ENCODE results near the gene KRTAP9-2. TPM values are rescaled to one million over a fixed set of nuclear protein-coding genes. Genes with fewer than 3 reads are reported as not detected.

The KRTAP9-2 gene
- total RNA-seq, 1 experiment from 2014 or later, result not detected

Small RNA genes within 50 kb of the gene (small RNA-seq; reads per million reads assigned to genes)
- gene KRTAP4-17P, result 0 reads per million in 2 experiments

Other genes with a start within 250 kb of the KRTAP9-2 start
- gene KRT40, start 242.3 kb upstream of the KRTAP9-2 start, total RNA-seq (2014; rRNA removed; shearing (Covaris generic)), result not detected in 2 replicates
- not detected in 2 replicates for gene KRTAP3-3, start 232.5 kb upstream of the KRTAP9-2 start, total RNA-seq (2014; rRNA removed; shearing (Covaris generic))
- not detected in 2 replicates for gene KRTAP3-2, start 226.7 kb upstream of the KRTAP9-2 start, total RNA-seq (2014; rRNA removed; shearing (Covaris generic))
- gene KRTAP3-1, start 217.5 kb upstream of the KRTAP9-2 start, total RNA-seq (2014; rRNA removed; shearing (Covaris generic)), result not detected in 2 replicates
- not detected in 2 replicates for gene KRTAP1-5, start 199.4 kb upstream of the KRTAP9-2 start, total RNA-seq (2014; rRNA removed; shearing (Covaris generic))
- not detected in 2 replicates for gene KRTAP1-4, start 196.5 kb upstream of the KRTAP9-2 start, total RNA-seq (2014; rRNA removed; shearing (Covaris generic))
- gene KRTAP1-3, start 191.8 kb upstream of the KRTAP9-2 start, total RNA-seq (2014; rRNA removed; shearing (Covaris generic)), result not detected in 2 replicates
- not detected in 2 replicates for gene KRTAP1-1, start 185.2 kb upstream of the KRTAP9-2 start, total RNA-seq (2014; rRNA removed; shearing (Covaris generic))
- not detected in 2 replicates for gene KRTAP2-1, start 179.3 kb upstream of the KRTAP9-2 start, total RNA-seq (2014; rRNA removed; shearing (Covaris generic))
- not detected in 2 replicates for gene KRTAP2-2, start 171.4 kb upstream of the KRTAP9-2 start, total RNA-seq (2014; rRNA removed; shearing (Covaris generic))
- not detected in 2 replicates for gene KRTAP2-3, start 166.5 kb upstream of the KRTAP9-2 start, total RNA-seq (2014; rRNA removed; shearing (Covaris generic))
- not detected in 2 replicates for gene KRTAP2-4, start 160.8 kb upstream of the KRTAP9-2 start, total RNA-seq (2014; rRNA removed; shearing (Covaris generic))
- gene KRTAP4-7, start 142.5 kb upstream of the KRTAP9-2 start, total RNA-seq (2014; rRNA removed; shearing (Covaris generic)), result not detected in 2 replicates
- gene KRTAP4-8, start 128.5 kb upstream of the KRTAP9-2 start, total RNA-seq (2014; rRNA removed; shearing (Covaris generic)), result not detected in 2 replicates
- gene KRTAP4-16, start 124.4 kb upstream of the KRTAP9-2 start, total RNA-seq (2014; rRNA removed; shearing (Covaris generic)), result not detected in 2 replicates
- gene KRTAP4-9, start 121.3 kb upstream of the KRTAP9-2 start, total RNA-seq (2014; rRNA removed; shearing (Covaris generic)), result not detected in 2 replicates
- gene KRTAP4-11, start 108.3 kb upstream of the KRTAP9-2 start, total RNA-seq (2014; rRNA removed; shearing (Covaris generic)), result not detected in 2 replicates
- not detected in 2 replicates for gene KRTAP4-12, start 102.5 kb upstream of the KRTAP9-2 start, total RNA-seq (2014; rRNA removed; shearing (Covaris generic))
- not detected in 2 replicates for gene KRTAP4-6, start 86.1 kb upstream of the KRTAP9-2 start, total RNA-seq (2014; rRNA removed; shearing (Covaris generic))
- gene KRTAP4-5, start 76.8 kb upstream of the KRTAP9-2 start, total RNA-seq (2014; rRNA removed; shearing (Covaris generic)), result not detected in 2 replicates
- gene KRTAP4-4, start 65.9 kb upstream of the KRTAP9-2 start, total RNA-seq (2014; rRNA removed; shearing (Covaris generic)), result not detected in 2 replicates
- gene KRTAP4-3, start 58.4 kb upstream of the KRTAP9-2 start, total RNA-seq (2014; rRNA removed; shearing (Covaris generic)), result not detected in 2 replicates
- not detected in 2 replicates for gene KRTAP4-2, start 48.4 kb upstream of the KRTAP9-2 start, total RNA-seq (2014; rRNA removed; shearing (Covaris generic))
- gene KRTAP4-1, start 41.7 kb upstream of the KRTAP9-2 start, total RNA-seq (2014; rRNA removed; shearing (Covaris generic)), result 0.17 TPM in 1 of 2 replicates, not detected in the other
- not detected in 2 replicates for gene KRTAP9-1, start 36.8 kb upstream of the KRTAP9-2 start, total RNA-seq (2014; rRNA removed; shearing (Covaris generic))
- not detected in 2 replicates for gene KRTAP9-3, start 5.8 kb downstream of the KRTAP9-2 start, total RNA-seq (2014; rRNA removed; shearing (Covaris generic))
- gene KRTAP9-8, start 11.4 kb downstream of the KRTAP9-2 start, total RNA-seq (2014; rRNA removed; shearing (Covaris generic)), result not detected in 2 replicates
- not detected in 2 replicates for gene KRTAP9-4, start 23.0 kb downstream of the KRTAP9-2 start, total RNA-seq (2014; rRNA removed; shearing (Covaris generic))
- gene KRTAP9-9, start 28.7 kb downstream of the KRTAP9-2 start, total RNA-seq (2014; rRNA removed; shearing (Covaris generic)), result not detected in 2 replicates
- not detected in 2 replicates for gene KRTAP9-6, start 38.7 kb downstream of the KRTAP9-2 start, total RNA-seq (2014; rRNA removed; shearing (Covaris generic))
- gene KRTAP9-7, start 49.0 kb downstream of the KRTAP9-2 start, total RNA-seq (2014; rRNA removed; shearing (Covaris generic)), result not detected in 2 replicates
- not detected in 2 replicates for gene KRTAP29-1, start 76.2 kb downstream of the KRTAP9-2 start, total RNA-seq (2014; rRNA removed; shearing (Covaris generic))
- not detected in 2 replicates for gene KRTAP16-1, start 82.7 kb downstream of the KRTAP9-2 start, total RNA-seq (2014; rRNA removed; shearing (Covaris generic))
- gene KRTAP17-1, start 89.1 kb downstream of the KRTAP9-2 start, total RNA-seq (2014; rRNA removed; shearing (Covaris generic)), result not detected in 2 replicates
- not detected in 2 replicates for gene KRT33A, start 124.2 kb downstream of the KRTAP9-2 start, total RNA-seq (2014; rRNA removed; shearing (Covaris generic))
- not detected in 2 replicates for gene KRT33B, start 143.2 kb downstream of the KRTAP9-2 start, total RNA-seq (2014; rRNA removed; shearing (Covaris generic))
- gene KRT34, start 155.7 kb downstream of the KRTAP9-2 start, total RNA-seq (2014; rRNA removed; shearing (Covaris generic)), result 0.10 TPM in 1 of 2 replicates, not detected in the other
- gene KRT31, start 171.0 kb downstream of the KRTAP9-2 start, total RNA-seq (2014; rRNA removed; shearing (Covaris generic)), result not detected in 2 replicates
- gene KRT37, start 197.9 kb downstream of the KRTAP9-2 start, total RNA-seq (2014; rRNA removed; shearing (Covaris generic)), result not detected in 2 replicates
- not detected in 2 replicates for gene KRT38, start 214.3 kb downstream of the KRTAP9-2 start, total RNA-seq (2014; rRNA removed; shearing (Covaris generic))
- gene KRT32, start 240.7 kb downstream of the KRTAP9-2 start, total RNA-seq (2014; rRNA removed; shearing (Covaris generic)), result not detected in 2 replicates